ENCODE measurements around the gene ARSB.

The ARSB gene

GRCh38 chr5:78808818-78809217 is 176.3 kb downstream of the ARSB start:
- no peak for DNase-seq (ENCODE audit: low read depth in 2 of 2, low spot score in 1 of 2)

DNA sequence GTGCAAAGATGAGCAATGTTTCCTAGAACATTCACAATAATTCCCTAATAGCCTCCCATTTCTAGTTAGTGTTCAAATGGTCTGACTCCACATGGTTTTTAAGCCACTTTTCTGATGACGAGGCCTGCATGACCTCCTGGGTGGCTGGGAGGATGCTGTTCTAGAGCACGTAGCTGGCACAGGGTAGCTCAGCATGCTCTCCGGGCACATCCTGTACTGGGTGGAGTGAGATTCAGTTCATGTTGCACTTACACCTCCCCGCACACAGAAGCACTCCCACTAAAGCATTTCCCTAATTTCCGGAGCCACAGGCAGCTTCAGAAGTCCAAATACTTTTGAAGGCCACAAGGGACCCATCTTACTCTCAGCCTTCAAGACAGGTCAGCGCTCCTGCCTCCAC is 176.7 kb downstream of the ARSB start:
- DNase-seq (ENCODE audit: low read depth in 2 of 2, low spot score in 1 of 2), result no peak

- no peak for DNase-seq (ENCODE audit: low read depth in 2 of 2, low spot score in 1 of 2)
Observed at GRCh38 chr5:78806544-78806943, 178.6 kb downstream of the ARSB start.

- no peak for DNase-seq (ENCODE audit: low read depth in 2 of 2, low spot score in 1 of 2)
Observed at GRCh38 chr5:78805474-78806124, 179.5 kb downstream of the ARSB start.

- DNase-seq (ENCODE audit: low read depth in 2 of 2, low spot score in 1 of 2), result no peak
Observed at GRCh38 chr5:78804995-78805394, 180.1 kb downstream of the ARSB start.

DNA sequence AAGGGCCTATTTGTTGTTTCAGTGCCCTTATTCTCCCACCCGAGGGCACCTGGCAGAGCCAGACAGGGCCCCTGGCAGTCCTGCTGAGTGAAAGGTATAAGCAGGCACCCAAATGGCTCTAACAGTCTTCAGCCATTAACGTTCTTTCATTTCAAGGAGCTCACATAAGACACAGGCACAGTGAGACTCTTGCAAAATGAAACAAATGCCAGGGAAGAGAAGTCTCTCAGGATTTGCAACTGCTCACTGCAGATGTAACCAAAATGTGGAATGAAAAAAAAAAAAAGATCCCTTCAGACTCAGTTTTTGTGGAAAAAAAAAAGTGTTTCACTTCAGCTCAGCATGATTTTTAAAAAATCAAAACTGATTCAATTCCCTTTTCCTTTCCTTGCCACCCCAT is 181.2 kb downstream of the ARSB start:
- DNase-seq (ENCODE audit: low read depth in 2 of 2, low spot score in 1 of 2), result no peak

GRCh38 chr5:78803353-78803752 is 181.8 kb downstream of the ARSB start:
- no peak for DNase-seq (ENCODE audit: low read depth in 2 of 2, low spot score in 1 of 2)

DNA sequence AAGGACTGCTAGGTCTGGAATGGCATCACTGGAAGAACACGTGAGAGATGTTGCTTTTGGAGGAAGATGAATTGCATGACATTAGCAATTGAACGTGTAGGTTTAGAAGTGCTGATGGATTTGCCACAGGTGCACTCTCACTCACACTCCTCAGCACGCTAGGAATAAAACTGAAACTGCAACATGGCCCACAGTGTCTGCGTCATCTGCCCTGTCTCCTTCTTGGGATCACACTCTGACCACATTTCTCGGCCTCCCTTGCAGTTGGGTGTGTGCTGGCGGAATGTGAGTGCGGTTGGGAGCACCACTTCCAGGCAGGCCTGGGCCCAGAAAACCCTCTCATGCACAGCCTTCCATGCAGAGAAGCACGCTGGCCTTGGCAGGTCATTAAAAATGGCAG is 183.7 kb downstream of the ARSB start:
- DNase-seq (ENCODE audit: low read depth in 2 of 2, low spot score in 1 of 2), result no peak

DNA sequence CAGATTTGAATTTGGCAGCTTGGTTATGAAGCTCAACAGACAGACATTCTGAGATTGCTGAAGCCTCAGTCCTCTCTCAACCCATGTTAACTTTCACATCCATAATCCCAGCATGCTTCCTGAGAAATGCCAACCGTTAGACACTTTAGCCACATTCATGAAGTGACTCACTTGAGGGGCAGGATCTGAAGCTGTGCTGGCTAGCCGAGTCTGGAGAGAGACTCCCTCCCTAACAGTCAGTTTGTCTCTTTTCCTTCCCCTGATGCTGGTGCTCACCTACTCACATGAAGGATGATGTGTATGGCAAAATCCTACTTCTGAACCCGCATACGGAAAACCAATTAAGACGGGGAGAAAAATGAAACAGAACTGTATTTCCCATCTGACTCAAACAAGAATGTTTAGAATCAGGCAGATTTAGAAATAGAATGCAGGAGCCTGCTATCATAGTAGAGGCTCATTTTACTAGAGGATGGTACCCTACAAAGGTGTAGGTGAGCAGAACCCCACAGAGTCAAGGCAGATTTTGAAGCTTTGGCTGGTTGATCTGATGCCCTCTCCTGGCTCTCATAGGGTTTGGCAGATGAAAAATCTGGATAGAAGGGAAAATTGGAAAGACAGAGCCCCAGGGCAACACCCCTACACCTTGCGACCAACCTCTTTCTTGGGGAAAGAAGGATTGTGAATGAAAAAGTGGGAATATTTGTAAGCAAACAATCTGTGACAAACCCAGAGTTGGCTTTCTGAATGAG is 185.7 kb downstream of the ARSB start:
- DNase-seq (ENCODE audit: low read depth in 2 of 2, low spot score in 1 of 2), result no peak

DNA sequence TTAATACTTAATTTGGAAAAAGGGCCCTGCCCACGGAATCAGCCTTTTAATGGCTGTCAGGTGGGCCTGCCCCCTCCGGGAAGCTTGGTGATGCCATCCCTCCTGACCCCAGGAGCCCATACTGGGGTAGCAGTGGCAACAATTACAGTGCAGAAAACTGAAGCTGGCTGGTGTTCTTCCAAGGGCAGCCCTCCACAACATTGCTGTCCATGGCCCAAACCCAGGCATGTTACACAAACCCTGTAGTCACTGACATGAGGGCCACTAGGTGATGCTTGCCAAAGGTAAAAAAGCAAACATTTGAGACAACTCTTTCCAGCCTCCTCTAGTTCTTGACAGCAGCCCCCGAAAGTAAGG is 186.5 kb downstream of the ARSB start:
- no peak for DNase-seq (ENCODE audit: low read depth in 2 of 2, low spot score in 1 of 2)

DNA sequence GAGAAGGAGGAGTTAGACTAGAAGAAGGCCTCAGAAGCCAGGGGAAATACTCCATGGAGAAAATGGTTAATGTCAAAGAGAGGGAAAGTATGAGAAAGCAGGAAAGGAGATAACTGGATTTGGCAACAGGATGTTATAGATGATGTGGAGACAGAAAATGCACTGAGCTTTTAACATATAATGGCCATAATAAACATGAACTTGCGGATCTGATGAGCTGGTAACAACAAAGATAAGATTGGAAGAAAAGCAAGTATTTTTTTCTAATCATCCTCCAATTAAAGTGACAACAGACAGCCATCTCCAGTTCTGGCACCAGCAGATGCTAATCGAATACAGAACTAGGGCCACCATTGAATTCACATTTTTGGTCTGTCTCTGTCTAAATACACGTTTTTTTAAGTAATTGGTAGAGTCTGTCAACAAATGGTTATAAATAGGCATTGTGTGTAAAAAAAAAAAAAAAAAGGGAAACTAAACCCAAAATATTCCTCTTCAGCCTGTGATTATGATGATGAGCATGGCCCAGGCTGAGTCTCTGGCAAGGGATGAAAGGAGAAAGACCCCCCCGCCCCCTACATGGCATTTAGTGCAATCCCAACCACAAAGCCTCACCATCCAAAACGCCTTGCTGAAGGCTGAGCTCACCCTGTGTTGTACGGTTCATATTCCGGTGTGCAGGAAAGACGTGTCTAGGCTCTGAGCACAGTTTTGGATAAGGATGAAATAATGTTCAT is 187.0 kb downstream of the ARSB start:
- no peak for DNase-seq (ENCODE audit: low read depth in 2 of 2, low spot score in 1 of 2)

GRCh38 chr5:78795757-78796156 is 189.4 kb downstream of the ARSB start:
- DNase-seq (ENCODE audit: low read depth in 2 of 2, low spot score in 1 of 2), result no peak

DNA sequence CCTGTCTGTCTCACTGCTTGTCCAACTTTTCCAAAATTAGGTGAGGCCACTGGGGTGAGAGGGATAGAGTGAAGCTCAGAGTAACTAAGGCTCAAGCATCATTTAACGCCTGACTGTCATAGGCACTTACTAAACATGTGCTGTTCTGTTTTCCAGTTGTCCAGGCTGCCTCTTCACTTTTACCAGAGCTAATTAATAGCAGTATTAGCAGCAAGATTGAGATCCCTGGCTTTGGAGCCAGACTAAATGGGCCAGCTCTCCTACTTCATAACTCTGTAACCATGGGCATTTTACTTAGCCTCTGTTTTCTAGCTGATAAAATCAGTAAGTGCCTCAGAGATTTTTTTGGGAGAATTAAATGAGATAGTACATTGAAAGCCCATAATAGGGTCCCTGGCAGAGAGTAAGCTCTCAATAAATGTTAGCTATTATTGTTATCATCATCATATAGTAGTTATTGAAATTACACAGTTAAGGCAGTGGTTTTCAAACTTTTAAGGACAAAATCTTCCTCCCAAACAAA is 190.4 kb downstream of the ARSB start:
- no peak for DNase-seq (ENCODE audit: low read depth in 2 of 2, low spot score in 1 of 2)

- DNase-seq (ENCODE audit: low read depth in 2 of 2, low spot score in 1 of 2), result no peak
Observed at GRCh38 chr5:78793907-78794662, 191.0 kb downstream of the ARSB start.

GRCh38 chr5:78792345-78793055 is 192.6 kb downstream of the ARSB start:
- DNase-seq (ENCODE audit: low read depth in 2 of 2, low spot score in 1 of 2), result no peak

DNA sequence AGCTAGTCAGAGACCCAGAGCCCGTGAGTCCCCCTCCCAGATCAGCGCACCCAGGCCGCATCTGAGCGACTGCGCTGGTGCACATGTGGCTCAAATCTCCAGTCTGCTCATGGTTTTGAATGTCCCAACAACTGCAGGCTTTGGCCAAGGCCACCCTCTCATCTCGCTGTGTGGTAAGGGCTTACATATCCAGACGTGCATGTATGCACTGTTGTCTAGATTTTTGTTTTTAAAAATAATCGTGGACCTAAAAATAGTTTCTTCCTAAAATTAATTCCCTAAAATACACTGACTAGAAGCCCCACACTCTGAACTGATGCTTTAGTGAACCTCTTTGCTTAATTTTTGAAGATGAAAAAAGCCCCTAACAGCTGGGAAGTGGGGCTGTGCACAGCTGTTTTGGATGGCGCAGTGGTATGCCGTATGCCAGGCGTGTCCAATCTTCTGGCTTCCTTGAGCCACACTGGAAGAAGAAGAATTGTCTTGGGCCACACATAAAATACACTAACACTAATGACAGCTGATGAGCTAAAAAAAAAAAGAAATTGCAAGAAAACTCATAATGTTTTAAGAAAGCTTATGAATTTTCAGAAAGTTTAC is 193.5 kb downstream of the ARSB start:
- no peak for DNase-seq (ENCODE audit: low read depth in 2 of 2, low spot score in 1 of 2)

DNA sequence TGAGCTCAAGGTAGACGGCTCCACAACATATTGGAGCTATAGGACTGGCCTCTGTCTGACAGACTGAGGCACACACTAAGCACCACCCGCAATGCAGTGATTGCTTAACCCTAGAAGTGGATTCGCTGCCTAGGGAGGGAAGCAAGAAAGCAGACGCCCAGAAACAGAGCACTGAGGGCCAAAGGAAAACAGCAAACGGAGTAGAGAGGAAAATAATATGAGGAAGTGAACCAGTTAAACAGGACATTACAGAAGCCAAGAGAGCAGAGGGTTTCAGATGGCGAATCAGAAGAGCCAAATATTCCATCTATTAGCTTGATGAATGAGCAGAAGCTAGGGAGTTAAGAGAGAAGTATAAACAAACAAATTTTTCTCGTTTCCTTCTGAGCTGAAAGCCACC is 197.3 kb downstream of the ARSB start:
- DNase-seq (ENCODE audit: low read depth in 2 of 2, low spot score in 1 of 2), result no peak

DNA sequence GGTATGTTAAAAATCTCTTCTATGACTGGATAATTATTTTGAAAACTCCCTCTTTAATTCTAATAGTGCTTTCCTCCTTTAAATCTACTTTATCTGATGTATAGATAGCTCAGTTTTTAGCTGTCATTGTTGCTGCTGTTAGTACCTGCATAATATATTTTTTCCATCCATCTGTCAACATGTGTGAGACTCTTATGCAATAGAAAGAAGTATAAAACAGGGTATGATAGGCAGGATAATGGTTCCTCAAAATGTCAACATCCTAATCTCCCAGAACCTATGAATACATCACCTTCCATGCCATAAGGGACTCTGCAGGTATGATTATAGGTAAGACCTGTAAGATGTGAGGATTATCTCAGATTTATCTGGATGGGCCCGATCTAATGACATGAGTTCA is 199.7 kb downstream of the ARSB start:
- no peak for DNase-seq (ENCODE audit: low read depth in 2 of 2, low spot score in 1 of 2)

DNA sequence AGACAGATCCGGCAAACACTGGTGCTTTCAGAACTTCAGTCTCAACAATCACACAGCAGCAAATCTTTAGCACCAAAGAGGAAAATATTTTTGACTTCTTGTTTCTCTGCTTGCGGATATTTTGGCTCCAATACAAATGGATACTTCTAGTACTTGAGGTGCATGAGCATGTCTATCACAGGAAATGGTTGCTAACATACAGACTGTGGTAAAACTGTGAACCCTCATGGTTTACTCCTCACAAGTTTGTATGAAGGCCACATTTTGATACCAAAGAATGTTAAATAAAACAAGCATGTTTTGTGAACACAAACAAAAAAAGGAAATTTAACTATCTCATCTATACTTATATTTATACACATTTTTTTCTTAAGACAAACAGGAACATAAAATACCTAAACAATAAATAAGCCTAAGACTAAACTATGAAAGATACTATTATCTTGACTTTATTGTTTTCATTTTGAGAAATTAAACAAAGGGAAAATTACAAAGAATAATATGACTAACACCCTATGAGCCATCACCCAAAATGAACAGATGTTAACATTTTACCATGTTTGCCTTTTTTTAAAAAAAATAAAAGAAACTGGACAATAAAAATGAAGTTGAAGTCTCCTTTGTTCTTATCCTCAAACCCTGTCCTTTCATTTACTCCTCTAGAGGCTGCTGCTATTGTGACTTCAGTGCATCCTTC is 201.5 kb downstream of the ARSB start:
- DNase-seq (ENCODE audit: low read depth in 2 of 2, low spot score in 1 of 2), result no peak

DNA sequence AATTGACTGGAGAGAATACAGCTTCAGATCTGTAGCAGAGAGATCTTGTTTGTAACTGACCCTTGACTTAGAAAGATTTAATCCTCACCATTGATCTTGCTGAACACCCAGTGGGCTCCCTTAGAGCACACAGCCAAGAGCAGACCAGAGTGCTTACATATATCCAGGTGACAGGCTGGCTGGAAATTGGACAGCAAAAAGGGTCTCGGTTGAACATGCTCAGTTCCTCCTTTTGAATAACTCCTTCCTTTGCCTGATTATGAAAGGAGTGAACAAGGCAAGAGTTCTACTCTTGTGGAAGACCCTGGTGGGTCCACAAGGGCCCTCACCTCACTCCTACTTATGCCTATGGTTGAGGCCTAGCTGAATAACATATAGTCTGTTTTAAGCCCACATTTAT is 202.4 kb downstream of the ARSB start:
- DNase-seq (ENCODE audit: low read depth in 2 of 2, low spot score in 1 of 2), result no peak
